Measurements from ENCODE around the gene TCOF1. TPM values are rescaled to one million over a fixed set of nuclear protein-coding genes. Genes with fewer than 3 reads are reported as not detected.
"Not testable (repeated sequence)": the region's sequence is repeated elsewhere in the genome, so short reads cannot be mapped to it uniquely, and the experiment has no call there.

The TCOF1 gene
- total RNA-seq, 4 donors from 2014 or later: 17.5 to 36.5 (median 20.3) TPM

DNA sequence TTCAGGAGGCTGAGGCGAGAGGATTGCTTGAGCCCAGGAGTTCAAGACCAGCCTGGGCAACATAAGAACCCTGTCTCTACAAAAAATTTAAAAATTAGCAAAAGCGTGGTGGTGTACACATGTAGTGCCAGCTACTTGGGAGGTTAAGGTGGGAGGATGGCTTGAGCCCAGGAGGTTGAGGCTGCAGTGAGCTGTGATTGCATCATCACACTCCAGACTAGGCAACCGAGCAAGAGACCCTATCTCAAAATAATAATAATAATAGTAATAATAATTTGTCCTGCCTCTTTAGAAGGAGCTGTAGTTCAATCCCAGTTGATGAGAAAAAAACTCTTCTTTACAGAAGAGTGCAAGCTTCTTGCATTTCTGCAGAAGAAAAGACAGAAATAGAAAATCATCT is 65.3 kb downstream of the TCOF1 start:
- DNase-seq (ENCODE audit: low spot score) (no peak), ATAC-seq (ENCODE audit: low FRiP score) (no peak)
- TF ChIP-seq, protein P1, sequence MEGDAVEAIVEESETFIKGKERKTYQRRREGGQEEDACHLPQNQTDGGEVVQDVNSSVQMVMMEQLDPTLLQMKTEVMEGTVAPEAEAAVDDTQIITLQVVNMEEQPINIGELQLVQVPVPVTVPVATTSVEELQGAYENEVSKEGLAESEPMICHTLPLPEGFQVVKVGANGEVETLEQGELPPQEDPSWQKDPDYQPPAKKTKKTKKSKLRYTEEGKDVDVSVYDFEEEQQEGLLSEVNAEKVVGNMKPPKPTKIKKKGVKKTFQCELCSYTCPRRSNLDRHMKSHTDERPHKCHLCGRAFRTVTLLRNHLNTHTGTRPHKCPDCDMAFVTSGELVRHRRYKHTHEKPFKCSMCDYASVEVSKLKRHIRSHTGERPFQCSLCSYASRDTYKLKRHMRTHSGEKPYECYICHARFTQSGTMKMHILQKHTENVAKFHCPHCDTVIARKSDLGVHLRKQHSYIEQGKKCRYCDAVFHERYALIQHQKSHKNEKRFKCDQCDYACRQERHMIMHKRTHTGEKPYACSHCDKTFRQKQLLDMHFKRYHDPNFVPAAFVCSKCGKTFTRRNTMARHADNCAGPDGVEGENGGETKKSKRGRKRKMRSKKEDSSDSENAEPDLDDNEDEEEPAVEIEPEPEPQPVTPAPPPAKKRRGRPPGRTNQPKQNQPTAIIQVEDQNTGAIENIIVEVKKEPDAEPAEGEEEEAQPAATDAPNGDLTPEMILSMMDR (IDR thresholded peaks at IDR 0.05): no peak

DNA sequence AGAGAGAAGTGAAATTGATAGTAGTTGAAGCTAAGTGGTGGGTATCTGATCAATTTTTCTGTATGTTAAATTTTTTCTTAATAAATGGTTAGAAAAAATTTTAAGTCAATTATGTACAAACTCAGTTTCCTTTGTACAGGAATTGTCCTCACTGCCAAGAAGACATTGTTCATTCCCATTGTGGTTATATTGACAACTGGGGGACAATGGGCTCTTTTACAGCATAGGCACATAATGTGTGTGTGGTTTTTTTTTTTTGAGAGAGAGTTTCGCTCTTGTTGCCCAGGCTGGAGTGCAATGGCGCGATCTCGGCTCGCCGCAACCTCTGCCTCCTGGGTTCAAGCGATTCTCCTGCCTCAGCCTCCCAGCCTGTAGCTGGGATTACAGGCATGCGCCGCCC is 68.7 kb downstream of the TCOF1 start:
- DNase-seq (ENCODE audit: low spot score): not testable (repeated sequence)

DNA sequence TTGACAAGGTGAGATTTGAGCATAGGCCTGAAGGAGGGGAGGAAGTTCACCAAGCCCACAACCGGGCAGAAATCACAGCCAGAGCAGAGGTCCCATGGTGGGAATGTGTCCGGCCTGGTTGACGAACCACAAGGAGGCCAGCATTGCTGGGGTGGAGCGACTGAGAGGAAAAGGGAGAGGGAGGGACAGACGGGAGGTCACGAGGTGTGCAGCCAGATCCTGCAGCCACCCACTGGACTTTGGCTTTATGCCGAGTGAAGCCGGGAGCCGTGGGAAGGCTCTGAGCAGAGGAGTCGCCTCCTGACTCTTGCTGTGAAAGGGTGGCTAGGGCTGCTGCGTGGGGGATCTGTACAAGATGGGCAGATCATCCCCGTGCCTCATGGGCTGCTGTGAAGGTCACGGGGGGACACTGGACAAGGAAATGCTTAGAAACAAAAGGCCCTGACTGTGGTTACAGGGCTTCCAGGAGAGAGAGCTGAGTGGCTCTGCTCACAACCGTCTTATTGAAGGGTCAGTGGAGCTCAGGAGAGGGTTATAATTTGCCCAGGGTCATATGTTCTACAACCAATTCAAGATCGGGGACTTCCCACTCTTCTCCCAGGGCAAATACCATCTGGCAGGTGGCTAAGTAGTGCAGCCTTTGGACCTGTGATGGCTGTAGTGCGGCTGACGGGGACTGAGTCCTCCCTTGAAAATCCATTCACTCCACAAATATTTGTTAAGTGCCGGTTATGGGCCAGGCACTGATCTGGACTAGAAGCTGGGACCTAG is 70.8 kb downstream of the TCOF1 start:
- peak; percentile 31 for ATAC-seq (ENCODE audit: low FRiP score)
- TF ChIP-seq, protein P1 (IDR thresholded peaks at IDR 0.05): no peak
- no peak for DNase-seq (ENCODE audit: low spot score)

More for the DNA sequence above, 68.7 kb downstream of the TCOF1 start:
- ATAC-seq (ENCODE audit: low FRiP score): not testable (repeated sequence)

DNA sequence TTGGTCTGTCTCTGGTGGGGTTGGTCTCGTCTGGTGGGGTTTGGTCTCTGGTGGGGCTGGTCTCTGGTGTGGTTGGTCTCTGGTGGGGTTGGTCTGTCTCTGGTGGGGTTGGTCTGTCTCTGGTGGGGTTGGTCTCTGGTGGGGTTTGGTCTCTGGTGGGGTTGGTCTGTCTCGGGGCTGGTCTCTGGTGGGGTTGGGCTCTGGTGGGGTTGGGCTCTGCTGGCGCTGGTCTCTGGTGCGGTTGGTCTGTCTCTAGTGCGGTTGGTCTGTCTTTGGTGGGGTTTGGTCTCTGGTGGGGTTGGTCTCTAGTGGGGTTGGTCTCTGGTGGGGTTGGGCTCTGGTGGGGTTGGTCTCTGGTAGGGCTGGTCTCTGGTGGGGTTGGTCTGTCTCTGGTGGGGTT is 71.5 kb downstream of the TCOF1 start:
- TF ChIP-seq, protein P1 (IDR thresholded peaks at IDR 0.05): no peak
- no peak for ATAC-seq (ENCODE audit: low FRiP score)
- DNase-seq (ENCODE audit: low spot score): no peak

DNA sequence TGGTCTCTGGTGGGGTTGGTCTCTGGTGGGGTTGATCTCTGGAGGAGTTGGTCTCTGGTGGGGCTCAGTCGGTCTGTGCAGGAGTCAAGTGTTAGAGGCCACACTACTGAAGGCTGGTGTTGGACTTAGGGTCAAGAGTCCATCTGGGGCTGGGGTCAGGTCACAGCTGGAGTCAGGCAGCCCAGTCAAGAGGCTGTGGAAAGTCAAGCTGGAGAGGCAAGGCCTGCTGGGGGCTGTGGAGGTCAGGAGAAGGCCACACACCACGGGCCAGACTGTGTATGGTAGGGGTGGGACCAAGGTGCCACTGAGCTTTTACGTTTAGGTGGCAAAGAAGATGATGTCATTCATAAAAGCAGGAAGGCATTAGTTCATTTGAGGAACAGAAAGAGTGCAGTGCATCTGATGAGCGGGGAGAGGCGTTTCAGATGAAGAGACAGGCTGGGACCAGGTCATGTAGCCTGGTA is 71.9 kb downstream of the TCOF1 start:
- ATAC-seq (ENCODE audit: low FRiP score) (no peak), DNase-seq (ENCODE audit: low spot score) (no peak)
- TF ChIP-seq, protein P1 (IDR thresholded peaks at IDR 0.05): no peak

DNA sequence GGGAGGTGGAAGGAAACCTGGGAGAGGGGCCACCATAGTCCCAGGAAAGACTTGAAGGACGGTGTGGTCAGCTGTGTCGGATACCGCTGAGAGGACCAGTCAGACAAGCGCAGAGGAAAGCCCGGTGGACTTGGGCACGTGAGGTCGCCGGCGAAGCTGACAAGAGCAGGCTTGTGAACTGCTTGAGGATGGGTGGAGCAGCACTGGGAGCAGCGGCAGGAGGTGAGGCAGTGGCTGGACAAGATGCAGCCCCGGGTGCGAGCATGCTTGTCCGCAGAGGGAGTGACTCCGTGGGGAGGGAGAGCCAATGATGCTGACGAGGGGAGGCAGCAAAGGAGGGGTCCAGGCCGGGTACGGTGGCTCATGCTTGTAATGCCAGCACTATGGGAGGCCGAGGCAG is 73.6 kb downstream of the TCOF1 start:
- no peak for DNase-seq (ENCODE audit: low spot score)

DNA sequence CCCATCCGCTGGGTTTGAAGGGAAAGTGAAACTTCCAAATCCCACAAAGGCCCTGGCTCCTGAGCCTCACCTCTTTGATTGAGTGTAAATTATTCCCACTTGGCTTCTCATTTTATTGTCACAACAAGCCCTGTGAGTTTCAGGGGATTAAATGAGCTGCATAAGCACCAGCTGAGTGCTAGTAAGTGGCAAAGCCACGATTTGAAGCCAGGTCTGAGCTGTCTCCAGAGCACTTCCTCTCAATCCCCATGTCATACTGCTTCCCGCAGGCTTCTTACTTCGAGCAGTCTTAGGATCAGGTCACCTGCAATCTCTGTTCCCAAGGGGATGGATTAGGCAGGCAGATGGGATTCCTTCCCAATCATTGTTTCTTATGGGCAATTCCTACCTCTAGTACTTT is 74.1 kb downstream of the TCOF1 start:
- DNase-seq (ENCODE audit: low spot score): no peak
- TF ChIP-seq, protein P1 (IDR thresholded peaks at IDR 0.05): no peak
- no peak for ATAC-seq (ENCODE audit: low FRiP score)

More for the DNA sequence above, 73.6 kb downstream of the TCOF1 start:
- ATAC-seq (ENCODE audit: low FRiP score): no peak
- TF ChIP-seq, protein P1 (IDR thresholded peaks at IDR 0.05): no peak

All from omental fat pad (tissue), 4 donors.